NCI-H526 (cell line): ENCODE measurements around the gene SLC22A14.

Source experiments
- DNase-seq, 2 experiments: peaks; one replicate each; lab custom pipeline; 2025; lab: John Stamatoyannopoulos, UW

Gene SLC22A14

GRCh38 chr3:38345879-38346586, 63.9 kb downstream of the SLC22A14 start:
- no peak for DNase-seq

- DNase-seq: peak; percentile 54 to 92
Measured at GRCh38 chr3:38346587-38347410, 64.7 kb downstream of the SLC22A14 start, which contains the start of gene XYLB. TSS of gene XYLB (plus strand) at chr3:38346785. CDS start at chr3:38346869, 84 bp downstream.

- no peak for DNase-seq
Measured at GRCh38 chr3:38347421-38348200, 65.5 kb downstream of the SLC22A14 start.

- DNase-seq: no peak
Measured at GRCh38 chr3:38348903-38349302, 66.8 kb downstream of the SLC22A14 start.

- DNase-seq: no peak
Measured at GRCh38 chr3:38349684-38350359, 67.7 kb downstream of the SLC22A14 start.

GRCh38 chr3:38353151-38353550, 71.1 kb downstream of the SLC22A14 start:
- no peak for DNase-seq

- DNase-seq: no peak
Measured at GRCh38 chr3:38354588-38355330, 72.7 kb downstream of the SLC22A14 start.

GRCh38 chr3:38359038-38359437, 76.9 kb downstream of the SLC22A14 start:
- no peak for DNase-seq

- DNase-seq: no peak
Measured at GRCh38 chr3:38360345-38360744, 78.3 kb downstream of the SLC22A14 start.

- no peak for DNase-seq
Measured at GRCh38 chr3:38361496-38361895, 79.4 kb downstream of the SLC22A14 start.

GRCh38 chr3:38362825-38363224, 80.7 kb downstream of the SLC22A14 start:
- no peak for DNase-seq

- no peak for DNase-seq
Measured at GRCh38 chr3:38364721-38365400, 82.8 kb downstream of the SLC22A14 start.

GRCh38 chr3:38365469-38366062, 83.5 kb downstream of the SLC22A14 start:
- DNase-seq: no peak

- DNase-seq: no peak
Measured at GRCh38 chr3:38366082-38366481, 84.0 kb downstream of the SLC22A14 start.

GRCh38 chr3:38367779-38368178, 85.7 kb downstream of the SLC22A14 start:
- no peak for DNase-seq
